HG02798 (cell line): ENCODE measurements around the gene RPL31.

Experiments
- ATAC-seq: cut with Tn5 transposase; IDR thresholded peaks from one replicate; pipeline ENCODE4 v1.9.1; 2021; ENCODE audit warnings: mild to moderate bottlenecking; ENCODE audit not compliant: unreplicated experiment, poor library complexity

RPL31 gene

GRCh38 chr2:100992262-100992661 lies 9.8 kb upstream of the RPL31 start:
- no peak for ATAC-seq

GRCh38 chr2:100993294-100993693 lies 8.8 kb upstream of the RPL31 start:
- ATAC-seq, result no peak

- no peak for ATAC-seq
These were observed 6.6 kb upstream of the RPL31 start for GRCh38 chr2:100995309-100996075.

- ATAC-seq, result no peak
These were observed 4.4 kb upstream of the RPL31 start for GRCh38 chr2:100997509-100998234.

- no peak for ATAC-seq
These were observed 3.9 kb upstream of the RPL31 start for GRCh38 chr2:100998235-100998573.

- no peak for ATAC-seq
These were observed 2.1 kb upstream of the RPL31 start for GRCh38 chr2:100999995-101000394.

GRCh38 chr2:101002562-101003277 lies 631 bp downstream of the RPL31 start:
- ATAC-seq, result no peak

- ATAC-seq, result no peak
These were observed 1.2 kb downstream of the RPL31 start for GRCh38 chr2:101003278-101003775.

GRCh38 chr2:101004620-101005325 lies 2.7 kb downstream of the RPL31 start:
- no peak for ATAC-seq

- ATAC-seq, result no peak
These were observed 4.1 kb downstream of the RPL31 start for GRCh38 chr2:101006065-101006715.

- ATAC-seq, result no peak
These were observed 5.6 kb downstream of the RPL31 start for GRCh38 chr2:101007415-101008345.

GRCh38 chr2:101011152-101011551 lies 9.1 kb downstream of the RPL31 start:
- ATAC-seq, result no peak

GRCh38 chr2:101012054-101012705 lies 10.1 kb downstream of the RPL31 start:
- peak; percentile 89 for ATAC-seq

- no peak for ATAC-seq
These were observed 10.7 kb downstream of the RPL31 start for GRCh38 chr2:101012706-101013181.

GRCh38 chr2:101014264-101014857 lies 12.3 kb downstream of the RPL31 start:
- no peak for ATAC-seq

GRCh38 chr2:101017371-101017770 lies 15.3 kb downstream of the RPL31 start:
- no peak for ATAC-seq

- ATAC-seq, result no peak
These were observed 16.8 kb downstream of the RPL31 start for GRCh38 chr2:101018934-101019333.

GRCh38 chr2:101022221-101022620 lies 20.1 kb downstream of the RPL31 start:
- no peak for ATAC-seq
